HG03066 (cell line): Measurements from ENCODE around the gene UGT1A10.

Experiments
- ATAC-seq: cut with Tn5 transposase; IDR thresholded peaks from one replicate; pipeline ENCODE4 v1.9.1; 2021; ENCODE audit warnings: low read depth; ENCODE audit not compliant: unreplicated experiment

Gene UGT1A10

DNA sequence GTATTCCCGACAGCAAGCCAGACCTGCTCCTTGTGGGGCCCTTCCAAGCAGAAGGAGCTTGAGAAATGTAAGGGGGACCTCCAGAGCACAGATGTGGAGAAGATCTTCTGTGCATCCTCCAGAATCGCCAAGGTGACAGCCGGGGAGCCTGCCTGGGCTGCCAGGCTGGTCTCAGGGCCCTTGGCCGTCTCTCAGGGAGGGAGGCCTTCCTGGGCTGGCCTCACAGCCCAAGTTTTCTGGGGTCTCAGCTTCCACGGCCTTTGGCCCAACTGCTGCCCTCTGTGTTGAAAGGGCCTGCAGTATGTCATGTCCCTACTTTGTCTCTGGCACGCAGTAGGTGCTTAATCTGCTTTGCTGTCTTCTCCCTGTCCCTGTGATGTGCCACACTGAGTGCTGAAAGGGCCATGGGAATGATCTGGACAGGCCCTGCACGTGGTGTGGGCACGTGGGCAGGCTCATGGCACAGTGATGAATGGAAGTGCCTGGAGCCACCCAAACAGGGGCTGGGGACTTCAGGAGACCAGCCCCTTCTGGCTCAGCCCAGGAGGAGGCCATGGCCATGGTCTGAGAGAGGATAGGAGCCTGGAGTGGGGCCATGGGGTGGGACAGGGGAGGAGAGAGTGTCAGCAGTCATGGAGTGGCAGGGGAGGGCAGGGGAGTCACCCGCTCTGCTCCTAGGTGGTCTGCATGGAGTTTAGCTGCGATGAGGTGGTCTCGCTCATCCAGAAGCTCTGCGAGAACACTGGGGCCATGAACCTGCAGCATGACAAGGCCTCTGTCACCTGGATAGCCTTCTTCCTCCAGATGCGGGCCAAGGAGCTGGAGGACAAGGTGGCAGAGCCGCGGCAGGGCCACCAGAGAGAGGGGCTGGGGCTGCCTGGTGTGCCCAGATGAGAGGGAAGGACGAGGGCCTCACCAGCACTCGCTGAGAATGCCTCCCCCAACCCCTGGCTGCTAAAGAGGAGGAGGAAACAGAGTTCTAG lies 182.7 kb downstream of the UGT1A10 start:
- ATAC-seq, result no peak

DNA sequence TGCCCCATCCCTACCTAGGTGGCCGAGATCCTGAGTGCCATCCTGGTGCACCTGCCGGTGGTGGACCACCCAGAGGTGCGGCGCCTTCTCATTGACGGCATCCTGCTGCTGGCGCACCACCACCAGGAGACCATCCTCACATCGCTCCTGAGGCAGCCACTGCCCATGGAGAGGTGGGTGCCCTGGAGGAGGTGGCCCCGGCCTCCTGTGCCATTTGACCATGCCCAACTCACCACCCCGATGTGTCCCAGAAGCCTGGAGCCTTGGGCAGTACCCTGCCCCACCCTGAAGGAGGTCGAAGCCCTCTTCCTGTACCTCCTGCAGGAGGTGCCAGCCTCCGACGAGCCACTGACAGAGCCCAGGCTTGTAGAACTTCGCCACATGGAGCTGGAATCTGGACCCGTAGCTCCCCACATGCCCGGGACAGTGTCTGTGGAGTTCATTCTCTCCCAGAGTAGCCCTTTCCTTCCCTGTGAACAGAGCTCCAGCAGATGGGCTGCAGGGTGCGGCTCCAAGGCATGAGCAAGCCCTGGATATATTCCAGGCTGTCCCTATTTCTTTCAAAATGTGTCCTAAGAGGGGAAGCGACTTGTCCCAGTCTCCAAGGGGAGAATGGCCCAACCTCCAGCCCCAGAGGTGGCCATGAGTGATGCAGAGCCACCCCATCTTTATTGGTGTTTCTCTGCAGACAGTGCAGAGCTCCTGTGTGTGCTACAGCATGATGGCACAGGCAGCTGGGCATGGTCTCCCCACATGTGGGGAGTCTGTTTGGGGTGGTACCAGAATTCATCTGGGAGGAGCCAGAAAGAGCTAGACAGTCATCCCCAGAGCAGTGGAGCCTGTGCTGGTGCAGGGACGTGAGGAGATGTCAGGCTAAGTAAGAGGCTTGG lies 183.9 kb downstream of the UGT1A10 start:
- ATAC-seq, result no peak

DNA sequence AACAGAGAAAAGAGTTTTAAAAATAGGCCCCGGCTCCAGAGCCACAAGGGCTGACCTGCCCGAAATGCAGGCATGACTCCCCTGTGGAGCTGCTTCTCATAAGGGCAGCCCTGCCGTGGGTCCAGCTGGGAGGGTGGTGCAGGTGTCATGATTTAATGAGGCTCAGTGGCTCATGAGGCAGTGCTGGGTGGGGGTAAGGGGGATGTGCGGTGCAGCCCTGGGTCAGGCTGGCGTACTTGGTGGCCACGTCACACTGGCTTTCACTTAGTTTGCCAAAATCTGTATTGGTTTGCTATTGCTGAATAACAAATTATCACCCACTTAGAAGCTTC lies 184.5 kb downstream of the UGT1A10 start:
- no peak for ATAC-seq

DNA sequence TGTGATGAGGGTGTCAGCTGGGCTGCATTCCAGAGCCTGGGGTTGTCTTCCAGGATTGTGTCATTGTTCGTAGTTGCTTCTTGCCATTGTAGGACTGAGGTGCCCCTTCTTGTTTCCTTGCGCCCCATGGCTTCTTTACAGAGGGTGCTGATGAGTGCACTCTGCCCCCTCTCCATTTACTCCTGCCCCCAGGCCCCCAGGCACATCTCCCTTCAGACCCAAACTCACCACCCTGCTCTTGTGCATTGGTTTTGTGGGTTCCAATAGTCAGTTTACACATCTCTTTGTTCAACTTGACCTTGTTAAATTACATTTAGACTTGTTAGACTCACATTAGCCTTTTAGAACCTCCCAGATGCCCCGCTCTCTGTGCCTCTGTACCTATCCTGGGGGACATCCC lies 184.9 kb downstream of the UGT1A10 start:
- ATAC-seq, result no peak

DNA sequence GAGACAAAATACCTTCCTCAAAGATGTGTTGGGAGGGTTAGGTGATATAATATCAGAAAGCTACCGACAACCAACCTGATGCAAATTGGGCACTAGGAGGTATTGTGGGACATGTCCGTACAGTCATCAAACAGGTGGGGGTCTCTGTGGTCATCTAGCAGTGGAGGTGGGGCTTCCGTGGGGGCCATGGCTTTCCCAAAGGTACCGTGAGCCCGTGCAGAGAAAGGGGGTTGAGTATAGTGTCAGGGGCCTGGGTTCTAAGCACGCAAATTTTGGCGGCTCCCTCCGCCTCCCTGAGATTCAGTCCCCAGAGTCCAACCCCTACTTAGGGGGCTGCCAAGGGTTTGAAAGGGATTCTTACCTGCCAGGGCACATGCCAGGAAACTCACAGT lies 185.5 kb downstream of the UGT1A10 start:
- no peak for ATAC-seq

DNA sequence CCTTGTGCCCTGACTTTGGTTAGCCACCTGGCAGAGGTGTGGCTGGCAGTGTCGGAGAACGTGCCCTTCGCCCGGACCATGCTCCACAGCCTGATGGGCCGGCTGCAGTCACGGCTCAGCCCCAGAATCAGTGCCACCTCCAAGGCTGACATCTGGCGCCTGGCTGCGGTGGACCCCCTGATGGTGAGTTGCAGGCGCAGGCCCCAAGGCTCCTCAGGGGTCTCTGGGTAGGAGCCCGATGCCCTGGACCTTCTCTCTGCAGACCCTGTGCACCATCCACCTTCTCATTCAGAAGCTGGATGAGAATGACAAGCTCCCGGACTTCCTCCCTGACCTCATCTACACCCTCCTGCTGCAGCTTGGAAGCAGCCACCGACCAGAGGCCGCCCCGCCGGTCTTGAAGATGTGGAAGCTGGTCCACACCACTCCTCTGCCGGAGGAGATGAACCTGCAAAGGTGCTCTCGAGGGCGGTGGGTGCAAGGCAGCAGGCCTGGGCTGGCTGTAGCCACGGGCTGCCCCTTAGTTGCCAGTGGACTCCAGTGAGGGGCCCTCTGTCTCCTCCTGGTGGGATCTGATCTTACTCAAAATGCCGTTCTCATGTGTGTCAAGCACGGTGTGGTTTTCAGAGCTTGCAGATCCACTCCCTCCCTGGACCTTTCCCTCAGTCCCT lies 186.0 kb downstream of the UGT1A10 start:
- ATAC-seq, result no peak
